Spleen (tissue), 11 donors: ENCODE measurements around the gene REV3L. TPM values are rescaled to one million over a fixed set of nuclear protein-coding genes. Genes with fewer than 3 reads are reported as not detected.

Experiments
- DNase-seq: peaks from one replicate; pipeline ENCODE4 v3.0.0-alpha.2; 2020
- H3K27ac ChIP-seq, 8 donors: fragments of 200-600 bp; sonication (generic) in 7 of 8; 1 replicate in 4 of 8; 2 replicates in 4 of 8; pipeline versions ENCODE4 v1.5.0 to v1.8.0; 2016 to 2021; ENCODE audit warnings: inconsistent platforms in 4 of 8, mild to moderate bottlenecking in 4 of 8, moderate library complexity in 1 of 8
- H3K27me3 ChIP-seq, 7 donors: fragments of 200-600 bp; sonication (generic) in 6 of 7; replicated peaks in 1 of 7; 1 replicate in 4 of 7; 2 replicates in 3 of 7; pipeline versions ENCODE4 v1.5.0 to v1.8.0; 2016 to 2021; ENCODE audit warnings: inconsistent platforms in 3 of 7, mild to moderate bottlenecking in 1 of 7
- H3K36me3 ChIP-seq, 6 donors: fragments of 200-600 bp; sonication (generic) in 5 of 6; 1 replicate in 4 of 6; 2 replicates in 2 of 6; pipeline versions ENCODE4 v1.5.0 to v1.8.0; 2016 to 2021; ENCODE audit warnings: inconsistent platforms in 2 of 6
- H3K4me1 ChIP-seq, 6 donors: fragments of 200-600 bp; sonication (generic) in 5 of 6; 1 replicate in 3 of 6; 2 replicates in 3 of 6; pipeline versions ENCODE4 v1.5.0 to v1.8.0; 2016 to 2021; ENCODE audit warnings: inconsistent platforms in 3 of 6
- H3K4me3 ChIP-seq, 8 donors: fragments of 200-600 bp; sonication (generic) in 7 of 8; 1 replicate in 4 of 8; 2 replicates in 4 of 8; pipeline versions ENCODE4 v1.5.0 to v1.8.0; 2016 to 2021; ENCODE audit warnings: inconsistent platforms in 4 of 8, mild to moderate bottlenecking in 4 of 8, moderate library complexity in 2 of 8
- H3K9me3 ChIP-seq, 8 donors: fragments of 200-600 bp; sonication (generic) in 7 of 8; 1 replicate in 4 of 8; 2 replicates in 4 of 8; pipeline versions ENCODE4 v1.5.0 to v1.8.0; 2016 to 2021; ENCODE audit warnings: inconsistent platforms in 4 of 8
- POLR2A ChIP-seq, 3 donors: fragments of 450-650 bp; IDR thresholded peaks; one replicate each; pipeline ENCODE4 v1.5.1; 2017; ENCODE audit warnings: antibody characterized with exemption in 3 of 3, mild to moderate bottlenecking in 1 of 3
- POLR2AphosphoS5 ChIP-seq, 3 donors: sonication (generic); formaldehyde crosslinking; IDR thresholded peaks; one replicate each; pipeline ENCODE4 v1.5.1; 2017; ENCODE audit warnings: antibody characterized with exemption in 3 of 3
- WGBS, 5 donors: extraction: QIAGEN DNeasy Blood & Tissue Kit in 3 of 5; methylation state at CpG; one replicate each; pipeline versions ENCODE4 v1.1.5 to v1.1.7; 2013 to 2018; 5-methylcytosine and 5-hydroxymethylcytosine counted together
- intact Hi-C: fragments of 100-400 bp; cut with DNase I; formaldehyde crosslinking; loops from one replicate; pipeline ENCODE4 v1.15.0; 2023; ENCODE audit warnings: low total_unique reads
- polyA plus RNA-seq, 3 donors: library from polyadenylated mRNA; stranded (reverse); fragments of 200-250 nt; gene quantifications; one replicate each; pipeline ENCODE4 v1.2.1, GENCODE V29; 2013
- total RNA-seq, 7 donors: library from RNA; depleted of rRNA in 3 of 7; stranded (reverse); fragments of >200 nt in 3 of 7; fragmentation: NEBNext Ultra II Directional in 4 of 7; extraction: Animal tissue kit (Norgen Biotek cat#: 25700) in 4 of 7; gene quantifications; one replicate each; pipeline versions ENCODE4 v1.1.0 to v1.2.1, GENCODE V29; 2016 to 2021
- TF ChIP-seq, protein P1 (sequence below), 11 experiments: fragments of 200-600 bp in 7 of 11; fragments of 450-650 bp in 4 of 11; sonication (generic) in 4 of 11; IDR thresholded peaks in 8 of 11; conservative IDR thresholded peaks in 3 of 11; 1 replicate in 7 of 11; 2 replicates in 4 of 11; pipeline versions ENCODE4 v1.4.0 to v1.8.0; 2016 to 2021; ENCODE audit warnings: antibody characterized with exemption in 11 of 11, inconsistent platforms in 4 of 11, mild to moderate bottlenecking in 1 of 11
- donor health status: healthy with polysubstance abuse.
- donor health status: DM: no; HTN: no; CAD: no; lungs with moderate emphysema.
- donor health status: DM: no; HTN: no; CAD: no.
- donor health status: Bipolar disorder and iron deficiency.
- donor health status: healthy.
- donor health status: DM: no; HTN: no; CAD: no.
- donor health status: DM: yes; HTN: yes; CAD: no.

REV3L gene
- total and polyA plus RNA-seq, 10 donors = 7.7 to 60.9 (median 29.8) TPM

DNA sequence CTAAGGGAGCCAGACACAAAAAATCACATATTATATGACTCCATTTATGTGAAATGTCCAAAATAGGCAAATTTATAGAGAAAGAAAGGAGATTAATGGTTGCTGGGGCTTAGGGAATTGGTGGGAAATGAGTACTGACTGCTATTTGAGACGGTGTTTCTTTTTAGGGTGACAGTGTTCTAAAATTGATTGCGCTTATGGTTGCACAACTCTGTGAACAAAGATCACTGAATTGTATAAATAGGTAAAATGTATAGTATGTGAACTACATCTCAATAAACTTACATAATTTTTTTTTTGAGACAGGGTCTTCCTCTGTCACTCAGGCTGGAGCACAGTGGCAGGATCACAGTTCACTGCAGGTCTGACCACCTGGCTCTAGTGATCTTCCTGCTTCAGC lies 45.4 kb downstream of the REV3L start:
- DNase-seq = no peak
- Histone ChIP-seq H3K27me3 (no peaks in the 10 kb centered on the region), H3K27ac (no peak overlapping the region), H3K4me3 (no peak overlapping the region), H3K9me3 (no peaks in the 10 kb centered on the region), H3K4me1 (peaks cover 0 to 20% (median 12%) of the 10 kb centered on the region in 6 donors), H3K36me3 (no peaks in the 10 kb centered on the region)
- 88 to 99% (median 93%) methylated on average over 2 of the region's 2 CpGs for WGBS, 5 donors
- intact Hi-C loops = no loop called here
- TF ChIP-seq POLR2A (IDR thresholded peaks at IDR 0.05) (no peak), POLR2AphosphoS5 (IDR thresholded peaks at IDR 0.05) (no peak)
- TF ChIP-seq, protein P1, sequence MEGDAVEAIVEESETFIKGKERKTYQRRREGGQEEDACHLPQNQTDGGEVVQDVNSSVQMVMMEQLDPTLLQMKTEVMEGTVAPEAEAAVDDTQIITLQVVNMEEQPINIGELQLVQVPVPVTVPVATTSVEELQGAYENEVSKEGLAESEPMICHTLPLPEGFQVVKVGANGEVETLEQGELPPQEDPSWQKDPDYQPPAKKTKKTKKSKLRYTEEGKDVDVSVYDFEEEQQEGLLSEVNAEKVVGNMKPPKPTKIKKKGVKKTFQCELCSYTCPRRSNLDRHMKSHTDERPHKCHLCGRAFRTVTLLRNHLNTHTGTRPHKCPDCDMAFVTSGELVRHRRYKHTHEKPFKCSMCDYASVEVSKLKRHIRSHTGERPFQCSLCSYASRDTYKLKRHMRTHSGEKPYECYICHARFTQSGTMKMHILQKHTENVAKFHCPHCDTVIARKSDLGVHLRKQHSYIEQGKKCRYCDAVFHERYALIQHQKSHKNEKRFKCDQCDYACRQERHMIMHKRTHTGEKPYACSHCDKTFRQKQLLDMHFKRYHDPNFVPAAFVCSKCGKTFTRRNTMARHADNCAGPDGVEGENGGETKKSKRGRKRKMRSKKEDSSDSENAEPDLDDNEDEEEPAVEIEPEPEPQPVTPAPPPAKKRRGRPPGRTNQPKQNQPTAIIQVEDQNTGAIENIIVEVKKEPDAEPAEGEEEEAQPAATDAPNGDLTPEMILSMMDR (IDR thresholded peaks at IDR 0.05 in 8 of 11, conservative IDR thresholded peaks at IDR 0.05 in 3 of 11) = no peak

- TF ChIP-seq, protein P1 (IDR thresholded peaks at IDR 0.05 in 8 of 11, conservative IDR thresholded peaks at IDR 0.05 in 3 of 11) = no peak
- TF ChIP-seq POLR2AphosphoS5 (IDR thresholded peaks at IDR 0.05) (no peak), POLR2A (IDR thresholded peaks at IDR 0.05) (no peak)
- WGBS, 5 donors = 93 to 100% (median 98%) methylated on average over 1 of the region's 1 CpG
- Histone ChIP-seq H3K27me3 (no peaks in the 10 kb centered on the region), H3K4me3 (no peak overlapping the region), H3K4me1 (peaks cover 5 to 15% (median 13%) of the 10 kb centered on the region in 6 donors), H3K36me3 (peaks cover 0 to 19% (median 0%) of the 10 kb centered on the region in 6 donors), H3K27ac (no peak overlapping the region), H3K9me3 (peaks cover 3 to 29% (median 21%) of the 10 kb centered on the region in 8 donors)
- intact Hi-C loops = no loop called here
- no peak for DNase-seq
These were observed 50.5 kb downstream of the REV3L start for GRCh38 chr6:111432511-111432910.

DNA sequence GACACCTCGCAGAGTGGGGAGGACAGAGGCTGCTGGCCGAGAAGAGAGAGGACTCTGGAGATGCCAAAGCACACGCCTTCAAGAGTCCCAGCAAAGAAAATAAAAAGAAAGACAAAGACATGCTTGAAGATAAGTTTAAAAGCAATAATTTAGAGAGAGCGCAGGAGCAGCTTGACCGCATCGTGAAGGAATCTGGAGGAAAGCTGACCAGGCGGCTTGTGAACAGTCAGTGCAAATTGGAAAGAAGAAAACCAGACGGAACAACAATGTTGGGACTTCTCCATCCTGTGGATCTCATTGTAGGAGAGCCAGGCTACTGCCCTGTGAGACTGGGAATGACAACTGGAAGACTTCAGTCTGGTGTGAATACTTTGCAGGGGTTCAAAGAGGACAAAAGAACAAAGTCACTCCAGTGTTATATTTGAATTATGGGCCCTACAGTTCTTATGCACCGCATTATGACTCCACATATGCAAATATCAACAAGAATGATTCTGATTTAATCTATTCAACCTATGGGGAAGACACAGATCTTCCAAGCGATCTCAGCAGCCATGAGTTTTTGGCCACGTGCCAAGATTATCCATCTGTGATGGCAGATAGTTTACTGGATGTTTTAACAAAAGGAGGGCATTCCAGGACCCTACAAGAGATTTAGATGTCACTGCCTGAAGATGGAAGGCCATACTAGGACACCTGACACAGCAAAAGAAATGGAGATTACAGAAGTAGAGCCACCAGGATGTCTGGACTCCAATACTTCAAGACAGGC lies 52.2 kb downstream of the REV3L start:
- H3K36me3 ChIP-seq = peaks cover 0 to 19% (median 0%) of the 10 kb centered on the region in 6 donors
- no peak overlapping the region for H3K4me3 ChIP-seq
- no peak for DNase-seq
- intact Hi-C loops = no loop called here
- peaks cover 9 to 31% (median 21%) of the 10 kb centered on the region in 6 donors for H3K4me1 ChIP-seq
- no peaks in the 10 kb centered on the region for H3K27me3 ChIP-seq
- TF ChIP-seq, protein P1 (IDR thresholded peaks at IDR 0.05 in 8 of 11, conservative IDR thresholded peaks at IDR 0.05 in 3 of 11) = no peak
- TF ChIP-seq POLR2A (IDR thresholded peaks at IDR 0.05) (no peak), POLR2AphosphoS5 (IDR thresholded peaks at IDR 0.05) (no peak)
- H3K27ac ChIP-seq = no peak overlapping the region
- H3K9me3 ChIP-seq = peaks cover 3 to 29% (median 21%) of the 10 kb centered on the region in 8 donors
- 92 to 99% (median 96%) methylated on average over 11 of the region's 11 CpGs for WGBS, 5 donors

DNA sequence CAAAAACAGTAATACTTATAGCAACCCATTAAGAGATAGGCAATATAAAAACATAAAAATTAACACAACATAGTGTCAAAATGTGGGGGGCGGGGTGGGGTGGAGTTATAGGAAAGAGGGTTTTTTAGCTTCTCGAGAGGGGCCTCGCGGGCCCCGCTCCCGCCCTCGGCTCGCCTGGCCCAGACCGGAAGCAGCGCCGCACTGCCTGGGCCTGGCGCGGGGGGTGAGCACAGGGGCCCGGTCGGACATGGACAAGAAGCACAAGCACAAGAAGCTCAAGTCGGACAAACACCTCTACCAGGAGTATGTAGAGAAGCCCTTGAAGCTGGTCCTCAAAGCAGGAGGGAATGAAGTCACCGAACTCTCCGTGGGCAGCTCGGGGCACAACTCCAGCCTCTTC lies 53.4 kb downstream of the REV3L start:
- Histone ChIP-seq H3K27ac (no peak overlapping the region), H3K27me3 (no peaks in the 10 kb centered on the region), H3K4me1 (peaks cover 9 to 34% (median 22%) of the 10 kb centered on the region in 6 donors), H3K4me3 (no peak overlapping the region), H3K9me3 (peaks cover 3 to 29% (median 21%) of the 10 kb centered on the region in 8 donors), H3K36me3 (peaks cover 0 to 19% (median 0%) of the 10 kb centered on the region in 6 donors)
- intact Hi-C loops = no loop called here
- WGBS, 5 donors = 97 to 98% (median 98%) methylated on average over 19 of the region's 19 CpGs
- no peak for DNase-seq
- TF ChIP-seq POLR2A (IDR thresholded peaks at IDR 0.05) (no peak), POLR2AphosphoS5 (IDR thresholded peaks at IDR 0.05) (no peak)
- TF ChIP-seq, protein P1 (IDR thresholded peaks at IDR 0.05 in 8 of 11, conservative IDR thresholded peaks at IDR 0.05 in 3 of 11) = no peak
